Right lobe of liver (tissue), 4 donors: ENCODE data around the gene KIF9.

Experiments
- POLR2A ChIP-seq: fragments of 450-650 bp; IDR thresholded peaks from one replicate; pipeline ENCODE4 v1.6.1; 2017; ENCODE audit warnings: antibody characterized with exemption, mild to moderate bottlenecking
- TF ChIP-seq, protein P1 (sequence below), 4 donors: fragments of 200-600 bp in 3 of 4; fragments of 450-650 bp in 1 of 4; IDR thresholded peaks; one replicate each; pipeline versions ENCODE4 v1.5.1 to v1.8.0; 2016 to 2022; ENCODE audit warnings: antibody characterized with exemption in 4 of 4, mild to moderate bottlenecking in 2 of 4
- donor health status: DM: no; HTN: no; CAD: no.
- donor health status: DM: no; HTN: no; CAD: no.
- donor health status: DM: no; HTN: yes; CAD: no.

DNA sequence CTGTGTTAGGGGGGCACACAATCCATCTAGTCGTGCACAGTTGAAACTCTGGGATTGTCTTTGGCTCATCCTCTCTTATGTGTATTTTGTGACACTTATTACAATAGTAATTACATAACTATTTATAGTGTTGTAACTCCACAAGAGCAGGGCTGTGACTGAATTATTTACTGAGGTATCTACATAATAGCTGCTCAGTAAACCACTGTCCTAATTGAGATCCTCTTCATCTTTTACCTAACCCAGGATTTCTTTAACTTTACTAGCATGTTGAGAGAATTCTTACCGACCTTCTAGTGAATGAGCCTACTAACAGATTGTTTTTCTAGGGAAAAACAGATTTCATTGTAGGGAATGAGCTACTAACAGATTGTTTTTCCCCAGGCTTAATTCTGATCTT lies 11.2 kb upstream of the KIF9 start:
- no peak for TF ChIP-seq POLR2A
- TF ChIP-seq, protein P1, sequence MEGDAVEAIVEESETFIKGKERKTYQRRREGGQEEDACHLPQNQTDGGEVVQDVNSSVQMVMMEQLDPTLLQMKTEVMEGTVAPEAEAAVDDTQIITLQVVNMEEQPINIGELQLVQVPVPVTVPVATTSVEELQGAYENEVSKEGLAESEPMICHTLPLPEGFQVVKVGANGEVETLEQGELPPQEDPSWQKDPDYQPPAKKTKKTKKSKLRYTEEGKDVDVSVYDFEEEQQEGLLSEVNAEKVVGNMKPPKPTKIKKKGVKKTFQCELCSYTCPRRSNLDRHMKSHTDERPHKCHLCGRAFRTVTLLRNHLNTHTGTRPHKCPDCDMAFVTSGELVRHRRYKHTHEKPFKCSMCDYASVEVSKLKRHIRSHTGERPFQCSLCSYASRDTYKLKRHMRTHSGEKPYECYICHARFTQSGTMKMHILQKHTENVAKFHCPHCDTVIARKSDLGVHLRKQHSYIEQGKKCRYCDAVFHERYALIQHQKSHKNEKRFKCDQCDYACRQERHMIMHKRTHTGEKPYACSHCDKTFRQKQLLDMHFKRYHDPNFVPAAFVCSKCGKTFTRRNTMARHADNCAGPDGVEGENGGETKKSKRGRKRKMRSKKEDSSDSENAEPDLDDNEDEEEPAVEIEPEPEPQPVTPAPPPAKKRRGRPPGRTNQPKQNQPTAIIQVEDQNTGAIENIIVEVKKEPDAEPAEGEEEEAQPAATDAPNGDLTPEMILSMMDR (IDR thresholded peaks at IDR 0.05) = no peak
